LNCAP (cell line): ENCODE measurements around the gene MYD88.

Experiments
- CTCF ChIP-seq: fragments of 450-650 bp; IDR thresholded peaks from 2 replicates; pipeline ENCODE4 v1.5.1; 2017; ENCODE audit warnings: mild to moderate bottlenecking

The MYD88 gene

GRCh38 chr3:38171622-38172021, 33.2 kb downstream of the MYD88 start:
- TF ChIP-seq CTCF = no peak

GRCh38 chr3:38173834-38174418, 35.5 kb downstream of the MYD88 start:
- no peak for TF ChIP-seq CTCF

GRCh38 chr3:38177181-38177580, 38.7 kb downstream of the MYD88 start:
- no peak for TF ChIP-seq CTCF

- no peak for TF ChIP-seq CTCF
These were observed 48.3 kb downstream of the MYD88 start for GRCh38 chr3:38186781-38187180.

- no peak for TF ChIP-seq CTCF
These were observed 52.0 kb downstream of the MYD88 start for GRCh38 chr3:38190481-38190881.
